Measurements from ENCODE around the gene RASSF10.

The RASSF10 gene

GRCh38 chr11:12964650-12965049 lies 44.5 kb upstream of the RASSF10 start:
- no peak for DNase-seq (ENCODE audit: low read depth)
- TF ChIP-seq, protein P1, sequence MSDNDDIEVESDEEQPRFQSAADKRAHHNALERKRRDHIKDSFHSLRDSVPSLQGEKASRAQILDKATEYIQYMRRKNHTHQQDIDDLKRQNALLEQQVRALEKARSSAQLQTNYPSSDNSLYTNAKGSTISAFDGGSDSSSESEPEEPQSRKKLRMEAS (IDR thresholded peaks at IDR 0.05; ENCODE audit: low read depth, low read length) = no peak
- TF ChIP-seq CTCF (IDR thresholded peaks at IDR 0.05; ENCODE audit: low read depth, low read length) (no peak), MYC (IDR thresholded peaks at IDR 0.05; ENCODE audit: low read depth, low read length) (no peak), POLR2A (IDR thresholded peaks at IDR 0.05; ENCODE audit: extremely low read depth, insufficient read length) (no peak)
- H3K4me3 ChIP-seq (ENCODE audit: low read depth, low read length) = no peak overlapping the region

GRCh38 chr11:12966002-12966401 lies 43.1 kb upstream of the RASSF10 start:
- no peak for DNase-seq (ENCODE audit: low read depth)
- TF ChIP-seq, protein P1 (IDR thresholded peaks at IDR 0.05; ENCODE audit: low read depth, low read length) = no peak
- TF ChIP-seq POLR2A (IDR thresholded peaks at IDR 0.05; ENCODE audit: extremely low read depth, insufficient read length) = no peak
- no peak overlapping the region for H3K4me3 ChIP-seq (ENCODE audit: low read depth, low read length)

DNA sequence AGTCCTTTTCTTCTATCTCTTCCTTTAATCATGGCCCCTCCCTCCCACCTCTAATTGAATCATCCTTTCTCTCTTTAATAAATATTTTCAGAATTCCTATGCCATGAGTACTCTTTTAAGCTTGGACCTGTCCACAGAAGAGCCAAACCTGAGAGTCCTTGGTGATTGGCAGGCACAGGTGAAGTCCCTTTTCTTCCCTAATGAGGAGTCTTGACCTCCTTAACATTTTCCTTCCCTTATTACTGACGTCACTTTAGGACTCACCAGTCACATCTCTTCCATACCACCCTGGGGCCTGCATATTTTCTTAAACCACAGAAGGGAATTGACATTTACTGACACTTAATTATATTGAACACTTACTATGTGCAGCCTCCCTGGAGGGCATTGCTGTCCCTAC lies 41.0 kb upstream of the RASSF10 start:
- no peak overlapping the region for H3K4me3 ChIP-seq (ENCODE audit: low read depth, low read length)
- TF ChIP-seq CTCF (IDR thresholded peaks at IDR 0.05; ENCODE audit: low read depth, low read length) (no peak), MYC (IDR thresholded peaks at IDR 0.05; ENCODE audit: low read depth, low read length) (no peak), POLR2A (IDR thresholded peaks at IDR 0.05; ENCODE audit: extremely low read depth, insufficient read length) (no peak)
- TF ChIP-seq, protein P1 (IDR thresholded peaks at IDR 0.05; ENCODE audit: low read depth, low read length) = no peak
- no peak for DNase-seq (ENCODE audit: low read depth)

GRCh38 chr11:12968826-12969225 lies 40.3 kb upstream of the RASSF10 start:
- DNase-seq (ENCODE audit: low read depth) = no peak
- TF ChIP-seq, protein P1 (IDR thresholded peaks at IDR 0.05; ENCODE audit: low read depth, low read length) = no peak
- TF ChIP-seq POLR2A (IDR thresholded peaks at IDR 0.05; ENCODE audit: extremely low read depth, insufficient read length) = no peak
- no peak for TF ChIP-seq MYC (IDR thresholded peaks at IDR 0.05; ENCODE audit: low read depth, low read length)
- no peak for TF ChIP-seq CTCF (IDR thresholded peaks at IDR 0.05; ENCODE audit: low read depth, low read length)
- H3K4me3 ChIP-seq (ENCODE audit: low read depth, low read length) = no peak overlapping the region

DNA sequence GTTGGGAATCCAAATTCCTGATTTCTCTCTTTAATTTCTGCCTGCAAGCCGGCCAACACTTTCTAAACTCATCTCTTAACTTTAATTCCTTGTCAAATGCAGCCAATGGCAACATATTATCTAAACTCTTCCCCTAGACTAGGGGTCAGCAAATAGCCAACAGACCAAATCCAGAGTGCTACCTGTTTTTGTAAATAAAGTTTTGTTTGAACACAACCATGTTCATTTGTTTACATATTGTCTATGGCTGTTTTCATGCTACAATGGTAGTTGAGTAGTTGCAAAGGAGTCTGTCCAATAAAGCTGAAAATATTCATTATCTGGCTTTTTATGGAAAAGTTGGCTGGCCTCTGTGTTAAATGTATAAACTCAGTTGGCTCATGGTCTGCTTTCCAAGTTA lies 37.2 kb upstream of the RASSF10 start:
- no peak overlapping the region for H3K4me3 ChIP-seq (ENCODE audit: low read depth, low read length)
- DNase-seq (ENCODE audit: low read depth) = no peak
- TF ChIP-seq, protein P1 (IDR thresholded peaks at IDR 0.05; ENCODE audit: low read depth, low read length) = no peak
- TF ChIP-seq MYC (IDR thresholded peaks at IDR 0.05; ENCODE audit: low read depth, low read length) = no peak
- TF ChIP-seq CTCF (IDR thresholded peaks at IDR 0.05; ENCODE audit: low read depth, low read length) = no peak
- TF ChIP-seq POLR2A (IDR thresholded peaks at IDR 0.05; ENCODE audit: extremely low read depth, insufficient read length) = no peak

DNA sequence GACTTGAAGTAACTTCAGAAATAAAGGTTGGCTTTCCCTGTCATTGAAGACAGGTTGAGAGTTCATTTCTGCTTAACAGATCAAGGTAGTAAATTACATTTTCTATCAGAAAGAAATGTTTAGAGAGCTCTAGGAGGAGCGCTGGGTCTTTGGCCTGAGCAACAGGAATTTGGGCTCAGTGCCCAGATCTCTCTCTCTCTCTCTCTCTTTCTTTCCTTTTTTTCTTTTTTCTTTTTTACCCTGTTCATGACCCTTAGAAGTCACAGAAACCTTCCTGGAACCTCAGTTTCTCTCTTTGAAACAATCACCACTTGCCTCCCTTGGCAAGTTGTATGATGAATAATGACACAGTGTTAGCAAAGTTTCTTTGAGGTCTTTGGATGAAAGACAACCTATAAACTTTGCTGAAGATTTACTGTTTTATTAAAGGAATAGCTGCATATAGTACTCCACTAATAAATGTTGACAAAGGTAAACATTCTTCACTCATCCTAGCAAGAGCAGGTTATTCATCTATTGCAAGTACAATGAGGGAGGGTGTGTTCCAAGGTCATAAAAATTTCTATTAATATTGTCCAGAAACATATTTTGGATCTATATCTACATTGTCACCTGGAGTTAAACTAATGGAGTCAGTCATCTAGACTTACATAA lies 35.5 kb upstream of the RASSF10 start:
- TF ChIP-seq POLR2A (IDR thresholded peaks at IDR 0.05; ENCODE audit: extremely low read depth, insufficient read length) (no peak), MYC (IDR thresholded peaks at IDR 0.05; ENCODE audit: low read depth, low read length) (no peak), CTCF (IDR thresholded peaks at IDR 0.05; ENCODE audit: low read depth, low read length) (no peak)
- TF ChIP-seq, protein P1 (IDR thresholded peaks at IDR 0.05; ENCODE audit: low read depth, low read length) = no peak
- H3K4me3 ChIP-seq (ENCODE audit: low read depth, low read length) = no peak overlapping the region
- DNase-seq (ENCODE audit: low read depth) = no peak
